Activated CD4-positive, CD25-positive, alpha-beta regulatory T cell treated with anti-CD3 and anti-CD28 coated beads, Interleukin-2, amount 50 U/mL, for 24 hours (primary cell): ENCODE measurements around the gene TGFB2.
A peak's percentile ranks its signal among the peaks of the same experiment; 100 is the strongest.

Experiments used
- ATAC-seq, 2 donors: fragments of 150-1000 bp; cut with Tn5 transposase; one replicate each; pipeline ENCODE4 v1.10.0; 2021; ENCODE audit warnings: mild to moderate bottlenecking in 1 of 2, moderate library complexity in 1 of 2

TGFB2 gene

DNA sequence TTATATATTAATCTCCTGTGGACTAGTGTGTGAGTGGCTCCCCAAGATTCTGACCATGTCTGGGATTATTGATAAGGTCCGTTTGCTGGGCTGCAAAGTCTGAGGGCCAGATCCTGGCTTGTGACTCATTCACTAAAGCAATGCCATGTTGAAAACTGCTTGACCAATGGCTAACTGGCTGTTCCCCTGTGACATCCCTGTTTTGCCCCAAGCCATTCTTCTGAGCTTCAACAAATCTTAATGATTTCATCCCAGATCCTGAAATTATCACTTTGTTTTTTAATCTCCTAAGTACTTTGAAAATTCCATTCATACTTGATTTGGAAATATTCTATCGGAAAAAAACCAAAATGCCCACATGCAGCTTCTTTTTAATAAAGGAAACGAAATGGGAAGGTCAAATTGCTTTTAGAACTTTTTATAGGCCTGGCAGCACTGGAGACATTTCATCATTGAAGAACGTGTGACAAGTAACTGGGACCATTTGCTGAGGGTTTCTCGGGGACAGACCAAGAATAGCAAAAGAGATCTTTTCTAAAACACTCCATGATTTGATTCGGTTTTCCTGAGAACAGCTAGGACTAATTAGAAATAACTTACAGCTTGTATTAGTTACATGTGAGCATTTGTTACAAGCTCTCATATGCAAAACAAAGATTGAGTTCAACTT lies 121.3 kb downstream of the TGFB2 start:
- ATAC-seq = no peak

DNA sequence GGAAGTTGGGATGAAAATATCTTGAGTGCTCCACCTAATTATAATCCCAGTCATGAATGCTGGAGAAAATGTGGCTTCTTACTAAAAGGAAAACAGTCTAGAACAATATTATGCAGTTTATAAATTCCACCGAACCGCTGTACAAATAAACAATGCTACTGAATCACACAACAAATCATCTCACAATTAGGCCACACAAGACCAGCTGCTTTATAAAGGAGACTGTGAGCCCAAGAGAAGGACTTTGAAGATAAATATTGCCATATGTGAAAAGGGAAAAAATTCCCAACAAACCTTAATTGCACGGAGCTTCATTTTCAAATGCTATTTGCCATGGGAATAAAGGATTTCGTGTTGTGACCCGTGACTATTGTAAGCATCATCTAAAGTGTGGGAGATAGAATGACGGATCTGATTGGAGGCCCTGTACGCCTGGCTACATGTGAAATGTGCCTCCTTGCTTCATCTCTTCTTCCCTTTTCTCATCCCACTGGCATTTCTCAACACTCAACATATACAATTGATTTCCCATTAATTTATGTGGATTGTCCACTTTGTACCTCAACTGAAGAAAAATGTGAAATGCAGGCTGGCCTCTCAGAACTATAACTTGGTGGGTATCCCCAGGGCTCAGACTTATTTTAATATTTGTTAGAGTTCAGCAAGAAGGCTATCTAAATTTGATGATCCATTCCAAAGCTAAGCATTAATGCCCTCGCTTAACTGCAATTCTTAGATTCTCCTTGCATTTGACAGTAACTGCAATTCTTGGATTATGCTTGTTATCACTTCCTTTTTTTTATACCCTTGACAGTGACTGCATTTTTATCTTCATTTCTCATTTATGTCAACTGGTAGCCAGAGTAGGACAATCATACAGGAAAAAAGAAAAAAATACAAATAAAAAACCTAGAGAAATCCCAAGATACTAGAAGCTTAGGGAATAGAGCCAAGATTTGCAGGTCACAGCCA lies 122.3 kb downstream of the TGFB2 start:
- ATAC-seq = no peak

DNA sequence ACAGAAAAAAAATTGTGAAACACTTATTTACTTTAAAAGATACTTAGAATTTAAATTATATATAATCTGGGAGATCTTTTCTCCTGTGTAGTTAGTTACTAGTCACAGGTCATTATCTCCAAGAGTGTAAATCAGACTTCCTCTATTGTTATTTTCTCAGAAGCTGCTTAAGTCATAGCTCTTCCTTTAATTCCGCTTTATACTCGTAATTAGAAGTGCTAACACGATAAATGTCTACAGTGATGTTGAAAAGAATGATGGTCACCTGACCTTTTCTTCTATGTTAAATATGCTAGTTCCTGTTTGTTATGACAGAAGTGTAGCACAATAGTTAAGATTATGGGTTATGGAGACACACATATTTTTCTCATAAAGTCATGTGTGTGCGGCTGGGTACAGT lies 123.6 kb downstream of the TGFB2 start:
- ATAC-seq = no peak

- ATAC-seq = no peak
These were observed 127.7 kb downstream of the TGFB2 start for GRCh38 chr1:218472885-218473284.

- ATAC-seq = peak in 1 of 2 donors; percentile 20
These were observed 128.4 kb downstream of the TGFB2 start for GRCh38 chr1:218473522-218473921.

DNA sequence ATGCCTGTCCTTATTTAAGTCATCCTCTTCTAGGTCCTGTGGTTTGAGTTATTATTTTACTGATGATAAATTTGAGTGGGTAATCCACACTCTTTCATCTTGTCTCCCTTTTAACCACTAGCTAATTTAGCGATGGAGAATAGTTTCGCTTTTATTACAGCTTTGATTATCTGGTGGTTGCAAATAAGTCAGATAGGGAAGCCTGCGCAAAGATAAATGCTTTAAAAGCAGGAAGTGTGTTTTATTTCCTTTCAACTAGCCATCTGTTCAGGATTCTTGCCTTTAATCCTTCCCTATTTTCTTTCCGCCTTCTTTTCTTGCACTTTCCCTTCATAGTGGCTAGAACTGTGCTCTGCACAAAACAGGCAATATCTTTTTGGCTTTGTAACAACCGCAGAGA lies 129.0 kb downstream of the TGFB2 start:
- ATAC-seq = no peak

DNA sequence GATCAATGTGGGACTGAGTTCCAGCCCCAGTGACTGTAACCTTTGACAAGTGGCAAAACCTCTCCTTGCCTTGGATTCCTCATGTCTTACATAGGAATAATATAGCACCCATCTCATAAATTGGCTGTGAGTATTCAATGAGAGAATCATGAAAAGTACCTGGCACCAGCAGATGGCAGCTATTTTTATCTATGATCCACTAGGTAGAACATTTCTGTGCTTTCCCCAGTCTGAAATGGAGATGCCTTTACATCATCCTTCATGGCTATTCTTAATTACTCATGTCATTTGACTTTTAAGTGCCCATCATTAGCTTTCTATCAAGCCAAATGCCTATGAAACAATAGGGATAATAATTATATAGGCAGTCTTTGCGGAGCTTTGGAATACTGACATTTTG lies 130.1 kb downstream of the TGFB2 start:
- ATAC-seq = no peak

- ATAC-seq = no peak
These were observed 130.6 kb downstream of the TGFB2 start for GRCh38 chr1:218475699-218476098.

- ATAC-seq = no peak
These were observed 131.2 kb downstream of the TGFB2 start for GRCh38 chr1:218476385-218476784.

GRCh38 chr1:218478336-218478735 lies 133.2 kb downstream of the TGFB2 start:
- ATAC-seq = no peak

DNA sequence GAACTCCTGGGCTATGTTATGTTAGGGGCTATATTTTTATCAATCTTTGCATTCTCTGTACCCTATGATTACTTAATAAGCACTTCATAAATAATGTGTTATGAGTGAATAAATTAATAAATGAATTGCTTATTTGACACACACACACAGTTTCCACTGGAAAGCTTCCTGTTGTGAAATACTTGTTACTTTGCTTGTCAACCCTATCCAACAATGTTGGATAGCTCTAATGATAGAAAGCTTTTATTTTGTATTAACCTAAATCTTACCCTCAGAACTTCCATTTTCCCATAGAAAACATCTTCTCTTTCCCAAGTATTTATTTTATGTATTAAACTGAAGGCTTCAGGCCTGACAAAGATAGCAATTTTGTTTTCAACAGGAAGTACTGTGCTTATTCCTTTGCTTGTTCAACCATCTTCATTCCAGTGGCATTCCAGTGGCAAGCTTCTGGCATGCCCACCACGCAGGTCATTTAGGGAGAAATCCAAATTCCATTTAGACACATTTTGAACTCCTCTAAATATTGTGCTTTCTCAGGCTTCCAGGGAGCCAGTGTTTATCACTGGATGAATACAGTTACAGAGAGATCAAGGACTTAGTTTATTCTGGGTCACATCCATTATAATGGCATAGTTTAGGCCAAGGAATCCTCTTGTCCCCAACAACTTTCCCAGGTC lies 134.4 kb downstream of the TGFB2 start:
- no peak for ATAC-seq

DNA sequence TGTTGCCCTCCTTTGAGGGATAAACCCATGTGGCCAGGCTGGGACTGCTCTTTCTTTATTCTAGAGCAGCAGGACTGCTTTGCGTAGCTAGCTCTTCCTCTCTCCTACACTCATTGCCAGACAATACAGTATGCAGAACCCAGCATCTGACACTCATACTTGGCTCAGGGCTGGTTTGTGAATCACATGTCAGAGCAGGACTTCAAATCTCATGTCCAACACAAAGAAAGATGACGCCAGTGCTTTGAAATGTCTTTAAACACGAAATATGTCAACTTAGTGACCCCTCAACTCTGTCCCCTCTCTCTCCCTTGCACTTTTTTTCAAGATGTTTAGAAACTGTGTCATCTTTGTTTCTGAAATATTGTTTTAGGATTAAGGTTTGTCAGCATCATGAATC lies 135.0 kb downstream of the TGFB2 start:
- ATAC-seq = no peak

- ATAC-seq = no peak
These were observed 135.5 kb downstream of the TGFB2 start for GRCh38 chr1:218480588-218481099.

DNA sequence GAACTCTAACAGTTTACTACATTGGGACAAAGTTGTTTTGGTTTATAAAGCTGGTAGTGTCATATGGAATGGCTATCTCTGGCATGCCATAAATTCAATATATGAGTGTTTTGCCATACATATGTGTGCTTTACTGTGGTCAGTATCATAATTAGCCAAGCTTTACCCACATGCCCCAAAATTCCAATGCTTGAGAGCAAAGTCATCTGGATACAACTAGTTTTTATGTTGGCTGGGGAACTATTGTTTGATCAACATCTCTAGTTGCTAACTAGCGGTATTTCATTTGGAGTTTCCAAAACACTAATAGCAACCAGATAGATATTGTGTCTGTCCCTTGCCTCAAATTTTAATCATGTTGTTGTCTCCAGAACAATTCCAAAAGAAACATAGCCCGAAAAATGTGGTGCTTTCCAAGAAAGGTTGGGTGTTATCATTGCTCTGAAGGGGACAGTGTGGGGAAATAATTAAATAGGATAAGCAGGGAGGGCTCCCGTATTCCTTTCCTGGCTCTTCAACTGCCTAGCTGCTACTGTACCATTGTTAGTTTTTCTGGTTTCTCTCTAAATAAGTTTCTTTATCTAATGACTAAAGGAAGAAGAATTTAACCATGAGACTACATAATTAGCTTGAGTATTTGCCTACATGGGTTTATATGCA lies 136.1 kb downstream of the TGFB2 start:
- ATAC-seq = no peak

DNA sequence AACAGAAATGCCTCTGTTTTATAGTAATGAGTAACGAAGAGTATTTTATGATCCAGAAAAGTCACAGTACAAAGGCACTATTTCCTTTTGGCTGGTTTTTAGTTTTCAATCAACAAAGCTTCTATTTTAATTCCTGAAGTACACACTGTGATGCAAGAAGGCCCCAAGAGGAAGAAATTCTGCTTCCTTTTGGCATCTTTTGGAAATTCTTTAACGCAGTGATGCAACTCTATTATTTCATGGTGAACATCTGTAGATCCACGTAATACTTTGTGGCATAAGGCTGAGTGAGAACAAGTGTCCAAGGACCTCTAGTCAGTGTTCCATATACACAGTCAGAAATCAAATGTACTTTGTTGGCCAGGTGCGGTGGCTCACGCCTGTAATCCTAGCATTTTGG lies 137.5 kb downstream of the TGFB2 start:
- ATAC-seq = no peak

DNA sequence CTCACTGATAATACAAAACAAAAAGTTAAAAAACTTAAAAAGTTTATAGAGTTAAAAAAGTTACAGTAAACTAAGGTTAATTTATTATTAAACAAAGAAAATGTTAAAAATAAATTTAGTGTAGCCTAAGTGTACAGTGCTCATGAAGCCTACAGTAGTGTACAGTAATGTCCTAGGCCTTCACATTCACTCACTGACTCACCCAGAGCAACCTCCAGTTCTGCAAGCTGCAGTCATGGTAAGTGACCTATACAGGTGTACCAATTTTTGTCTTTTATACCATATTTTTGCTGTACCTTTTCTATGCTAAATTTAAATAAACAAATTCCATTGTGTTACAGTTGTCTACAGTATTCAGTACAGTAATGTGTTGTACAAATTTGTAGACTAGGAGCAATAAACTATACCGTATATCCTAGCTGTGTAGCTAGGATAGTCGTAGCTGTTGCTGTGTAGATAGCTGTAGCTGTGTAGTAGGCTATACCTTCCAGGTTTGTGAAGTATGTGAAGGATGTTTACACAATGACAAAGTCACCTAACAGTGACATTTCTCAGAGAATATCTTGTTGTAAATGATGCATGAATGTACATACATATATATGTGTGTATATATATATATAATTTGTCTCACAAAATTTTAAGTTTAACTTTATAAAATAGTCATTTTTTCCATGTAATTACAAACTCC lies 140.2 kb downstream of the TGFB2 start:
- no peak for ATAC-seq

DNA sequence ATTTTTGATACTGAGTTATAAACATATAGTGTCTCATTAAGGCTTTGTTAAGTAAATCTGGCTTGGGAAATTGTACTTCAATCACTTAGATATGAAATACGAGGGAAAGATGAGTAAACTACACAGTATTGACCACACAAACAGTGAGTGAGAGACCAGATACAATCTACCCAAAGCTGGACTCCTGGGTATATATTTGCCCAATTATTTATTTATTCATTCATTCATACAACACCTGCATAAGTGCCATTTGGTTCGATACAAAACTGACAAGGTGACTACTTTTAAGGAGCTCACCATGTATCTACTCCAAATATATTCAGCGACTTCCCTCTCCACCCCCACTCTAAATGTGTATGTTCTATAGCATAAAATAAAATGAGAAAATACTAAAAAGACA lies 143.4 kb downstream of the TGFB2 start:
- no peak for ATAC-seq

GRCh38 chr1:218488986-218489385 lies 143.8 kb downstream of the TGFB2 start:
- no peak for ATAC-seq

DNA sequence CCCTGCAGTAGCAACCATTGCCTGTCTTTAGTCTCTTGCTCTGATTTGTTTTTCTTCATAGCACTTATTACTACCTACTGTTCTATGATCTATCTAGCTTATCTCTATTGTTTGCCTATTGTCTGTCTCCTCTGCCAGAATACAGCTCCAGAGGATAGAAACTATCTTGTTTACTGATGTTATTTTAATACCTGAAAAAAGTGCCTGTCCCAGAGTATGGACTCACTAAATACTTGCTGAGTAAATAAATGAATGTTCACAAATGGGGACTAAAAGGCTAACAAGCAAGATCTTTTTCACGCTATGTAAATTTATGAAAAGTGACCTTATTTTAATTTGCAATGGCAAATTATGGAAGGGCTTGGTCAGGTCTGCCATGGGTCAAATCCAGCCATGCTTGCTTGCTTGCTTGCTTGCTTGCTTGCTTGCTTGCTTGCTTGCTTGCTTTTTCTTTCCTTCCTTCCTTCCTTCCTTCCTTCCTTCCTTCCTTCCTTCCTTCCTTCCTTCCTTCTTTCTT lies 145.3 kb downstream of the TGFB2 start:
- ATAC-seq = no peak

- no peak for ATAC-seq
These were observed 147.7 kb downstream of the TGFB2 start for GRCh38 chr1:218492874-218493273.

- ATAC-seq = no peak
These were observed 148.8 kb downstream of the TGFB2 start for GRCh38 chr1:218493986-218494385.
